HFFc6 (cell line): ENCODE measurements around the gene LAMA3. TPM values are rescaled to one million over a fixed set of nuclear protein-coding genes. Genes with fewer than 3 reads are reported as not detected.

ENCODE experiments used
- DNase-seq: peaks from one replicate; pipeline ENCODE4 v3.0.0-alpha.2; 2018
- H3K27ac Mint-ChIP-seq: 2 replicates; pipeline ENCODE4 v1.8.0; 2020; ENCODE audit warnings: mild to moderate bottlenecking, mixed read lengths
- H3K27me3 Mint-ChIP-seq: 2 replicates; pipeline ENCODE4 v1.8.0; 2021; ENCODE audit warnings: mild to moderate bottlenecking, moderate library complexity, mixed read lengths; ENCODE audit not compliant: insufficient read depth
- H3K36me3 Mint-ChIP-seq: 2 replicates; pipeline ENCODE4 v1.8.0; 2021; ENCODE audit warnings: low read depth, mixed read lengths
- H3K4me1 Mint-ChIP-seq: 2 replicates; pipeline ENCODE4 v1.8.0; 2020; ENCODE audit warnings: low read depth, mixed read lengths
- H3K4me3 Mint-ChIP-seq: 2 replicates; pipeline ENCODE4 v1.8.0; 2020; ENCODE audit warnings: mild to moderate bottlenecking, moderate library complexity, mixed read lengths
- H3K9me3 Mint-ChIP-seq: 2 replicates; pipeline ENCODE4 v1.8.0; 2020; ENCODE audit warnings: mild to moderate bottlenecking, mixed read lengths
- CTCF ChIP-seq: fragments of 200-600 bp; sonication (generic); IDR thresholded peaks from 2 replicates; pipeline ENCODE4 v1.5.0; 2021; ENCODE audit warnings: antibody characterized with exemption, mild to moderate bottlenecking
- total RNA-seq, 6 experiments: library from RNA; stranded (reverse); fragmentation: NEBNext Ultra II Directional; extraction: Animal tissue kit (Norgen Biotek cat#: 25700); gene quantifications; 2 replicates in 1 of 6; 3 replicates in 5 of 6; pipeline ENCODE4 v1.2.3, GENCODE V29; 2021

The LAMA3 gene
- total RNA-seq, 6 experiments from 2014 or later, result 0.46 to 1.6 (median 0.54) TPM

GRCh38 chr18:23810396-23810795 is 121.1 kb downstream of the LAMA3 start:
- Mint-ChIP-seq H3K4me1 (no peaks in the 10 kb centered on the region; the same call in 1 of the 2 replicates), H3K9me3 (no peaks in the 10 kb centered on the region), H3K4me3 (no peak overlapping the region), H3K27me3 (peaks cover 16% of the 10 kb centered on the region), H3K36me3 (no peaks in the 10 kb centered on the region), H3K27ac (no peak overlapping the region)
- TF ChIP-seq CTCF, result no peak
- no peak for DNase-seq

- Mint-ChIP-seq H3K4me3 (no peak overlapping the region), H3K27me3 (peaks cover 16% of the 10 kb centered on the region), H3K36me3 (no peaks in the 10 kb centered on the region), H3K27ac (no peak overlapping the region), H3K4me1 (no peaks in the 10 kb centered on the region; the same call in 1 of the 2 replicates), H3K9me3 (no peaks in the 10 kb centered on the region)
- DNase-seq, result no peak
- no peak for TF ChIP-seq CTCF
Observed at GRCh38 chr18:23811176-23811575, 121.9 kb downstream of the LAMA3 start.

DNA sequence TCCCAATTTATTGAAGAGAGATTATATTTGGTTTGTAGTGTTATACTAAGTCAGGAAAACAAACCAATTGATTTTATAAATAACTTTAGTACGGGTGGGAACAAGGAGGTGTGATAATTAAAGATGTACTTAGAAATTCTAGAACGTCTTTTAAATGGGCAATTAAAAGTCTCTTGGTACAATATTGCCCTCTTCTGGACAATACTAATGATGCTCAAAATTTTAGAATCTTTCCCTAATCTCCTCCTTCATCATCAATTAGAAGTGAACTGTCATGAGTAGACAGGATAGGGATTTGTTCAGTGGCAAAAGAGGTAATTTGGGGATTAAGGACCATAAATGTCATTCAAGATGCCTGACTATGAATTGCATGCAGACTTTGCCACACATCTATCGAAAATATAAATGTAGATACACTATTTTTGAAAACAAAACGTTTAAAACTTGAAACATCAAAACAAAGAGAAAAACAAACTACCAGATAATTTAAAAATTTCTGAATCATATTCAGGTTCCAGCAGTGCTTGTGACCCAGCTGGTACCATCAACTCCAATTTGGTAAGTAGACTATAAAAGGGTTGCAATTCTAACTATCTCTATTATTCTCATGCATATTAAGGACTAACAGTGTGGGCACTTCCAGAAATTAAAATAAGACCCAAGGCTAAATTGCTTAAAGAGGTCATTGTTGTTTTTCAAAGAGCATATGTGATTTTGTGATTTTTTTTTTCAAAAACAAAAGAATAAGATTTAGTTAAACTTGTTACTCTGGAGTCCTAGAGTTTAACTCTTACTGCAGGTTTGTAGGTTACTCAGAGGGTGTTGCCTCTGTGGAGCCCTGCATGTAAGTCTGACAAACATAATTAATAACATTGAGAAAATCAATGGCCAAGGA is 123.5 kb downstream of the LAMA3 start:
- no peaks in the 10 kb centered on the region; the same call in 1 of the 2 replicates for H3K4me1 Mint-ChIP-seq
- H3K27ac Mint-ChIP-seq, result no peak overlapping the region
- peaks cover 25% of the 10 kb centered on the region for H3K27me3 Mint-ChIP-seq
- DNase-seq, result no peak
- no peaks in the 10 kb centered on the region for H3K36me3 Mint-ChIP-seq
- TF ChIP-seq CTCF, result peak; percentile 86
- H3K9me3 Mint-ChIP-seq, result no peaks in the 10 kb centered on the region
- no peak overlapping the region for H3K4me3 Mint-ChIP-seq

DNA sequence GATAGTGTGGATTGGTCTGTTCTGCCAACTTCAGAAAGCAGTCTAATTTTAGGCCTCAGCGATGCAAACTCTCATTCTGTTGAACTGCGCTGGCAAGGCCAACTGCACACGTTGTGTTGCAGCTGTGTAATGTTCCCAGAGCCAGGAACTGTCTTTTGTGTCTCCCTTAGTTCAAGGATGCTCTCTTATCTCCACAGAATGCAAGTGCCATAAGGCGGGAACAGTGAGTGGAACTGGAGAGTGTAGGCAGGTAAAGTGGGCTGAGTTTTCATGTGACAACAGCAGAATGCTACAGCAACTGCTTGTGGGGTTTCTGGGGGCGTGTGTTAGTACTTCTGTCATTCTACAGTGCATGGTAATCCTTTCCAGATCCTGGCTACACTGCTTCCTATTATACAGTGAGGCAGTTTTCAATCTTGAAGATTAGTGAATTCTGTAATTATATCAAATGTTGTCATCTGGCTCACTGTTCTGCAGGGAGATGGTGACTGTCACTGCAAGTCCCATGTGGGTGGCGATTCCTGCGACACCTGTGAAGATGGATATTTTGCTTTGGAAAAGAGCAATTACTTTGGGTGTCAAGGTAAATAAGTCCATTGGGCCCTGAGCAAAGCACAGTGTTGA is 125.8 kb downstream of the LAMA3 start:
- DNase-seq, result no peak
- no peak overlapping the region for H3K27ac Mint-ChIP-seq
- H3K9me3 Mint-ChIP-seq, result no peaks in the 10 kb centered on the region
- H3K36me3 Mint-ChIP-seq, result no peaks in the 10 kb centered on the region
- TF ChIP-seq CTCF, result no peak
- no peak overlapping the region for H3K4me3 Mint-ChIP-seq
- H3K27me3 Mint-ChIP-seq, result peaks cover 20% of the 10 kb centered on the region
- H3K4me1 Mint-ChIP-seq, result peaks cover 6% of the 10 kb centered on the region; the same call in 1 of the 2 replicates

GRCh38 chr18:23816021-23816420 is 126.8 kb downstream of the LAMA3 start:
- no peaks in the 10 kb centered on the region for H3K36me3 Mint-ChIP-seq
- TF ChIP-seq CTCF, result no peak
- H3K4me3 Mint-ChIP-seq, result no peak overlapping the region

More at GRCh38 chr18:23816021-23816420, 126.8 kb downstream of the LAMA3 start:
- no peak for DNase-seq
- no peak overlapping the region for H3K27ac Mint-ChIP-seq
- peaks cover 14% of the 10 kb centered on the region for H3K27me3 Mint-ChIP-seq
- H3K9me3 Mint-ChIP-seq, result no peaks in the 10 kb centered on the region
- peaks cover 6% of the 10 kb centered on the region; the same call in 1 of the 2 replicates for H3K4me1 Mint-ChIP-seq
